Activated CD8-positive, alpha-beta memory T cell treated with anti-CD3 and anti-CD28 coated beads, Interleukin-2, amount 10 ng/mL, durations not matched to agents 7 days and 5 days (primary cell): ENCODE data around the gene KIFAP3. TPM values are rescaled to one million over a fixed set of nuclear protein-coding genes. Genes with fewer than 3 reads are reported as not detected.

Experiments
- ATAC-seq: fragments of 150-1000 bp; cut with Tn5 transposase; one replicate; pipeline ENCODE4 v1.10.0; 2021; ENCODE audit warnings: moderate library complexity
- CTCF ChIA-PET: fragments of 350-600 bp; sonication (Branson Sonifier 250); formaldehyde crosslinking; loops from one replicate; lab custom pipeline; 2021; ENCODE audit warnings: antibody characterized with exemption; lab: Charles Lee
- DNase-seq: peaks from one replicate; pipeline ENCODE4 v3.0.0-alpha.2; 2020
- H3K27ac Mint-ChIP-seq: one replicate; pipeline ENCODE4 v1.8.0; 2021; ENCODE audit warnings: mild to moderate bottlenecking, mixed read lengths
- H3K27me3 Mint-ChIP-seq: one replicate; pipeline ENCODE4 v1.8.0; 2021; ENCODE audit warnings: mixed read lengths
- H3K36me3 Mint-ChIP-seq: one replicate; pipeline ENCODE4 v1.8.0; 2021; ENCODE audit warnings: mild to moderate bottlenecking, mixed read lengths
- H3K4me1 Mint-ChIP-seq: one replicate; pipeline ENCODE4 v1.8.0; 2021; ENCODE audit warnings: mixed read lengths
- H3K4me3 Mint-ChIP-seq: one replicate; pipeline ENCODE4 v1.8.0; 2021; ENCODE audit warnings: mild to moderate bottlenecking, moderate library complexity, mixed read lengths
- H3K9me3 Mint-ChIP-seq: one replicate; pipeline ENCODE4 v1.8.0; 2022; ENCODE audit warnings: low read depth, mixed read lengths
- total RNA-seq, 2 experiments: library from RNA; stranded (reverse); gene quantifications; one replicate each; pipeline ENCODE4 v1.2.3, GENCODE V29; 2021

KIFAP3 gene
- total RNA-seq, 2 experiments from 2014 or later = 25.1 to 30.1 TPM

- Mint-ChIP-seq H3K4me3 (no peak overlapping the region), H3K36me3 (no peaks in the 10 kb centered on the region), H3K27me3 (no peaks in the 10 kb centered on the region), H3K9me3 (no peaks in the 10 kb centered on the region), H3K27ac (no peak overlapping the region), H3K4me1 (no peaks in the 10 kb centered on the region)
- CTCF ChIA-PET = no interaction called here
- DNase-seq = no peak
- no peak for ATAC-seq
Measured at GRCh38 chr1:169944621-169945020, 129.9 kb downstream of the KIFAP3 start.

- Mint-ChIP-seq H3K9me3 (no peaks in the 10 kb centered on the region), H3K27ac (no peak overlapping the region), H3K4me3 (no peak overlapping the region), H3K36me3 (no peaks in the 10 kb centered on the region), H3K27me3 (no peaks in the 10 kb centered on the region), H3K4me1 (no peaks in the 10 kb centered on the region)
- CTCF ChIA-PET = no interaction called here
- ATAC-seq (no peak), DNase-seq (no peak)
Measured at GRCh38 chr1:169943963-169944526, 130.4 kb downstream of the KIFAP3 start.

- Mint-ChIP-seq H3K4me3 (no peak overlapping the region), H3K36me3 (no peaks in the 10 kb centered on the region), H3K9me3 (no peaks in the 10 kb centered on the region), H3K27me3 (no peaks in the 10 kb centered on the region), H3K4me1 (no peaks in the 10 kb centered on the region), H3K27ac (no peak overlapping the region)
- ATAC-seq = no peak
- CTCF ChIA-PET = interaction anchor here (0.7 kb wide), 1 partner anchor 1285 kb away, joined by 3 read pairs; no protein-coding TSS in a partner anchor
- DNase-seq = no peak
Measured at GRCh38 chr1:169941982-169942830, 132.3 kb downstream of the KIFAP3 start.

GRCh38 chr1:169933984-169934725, 140.3 kb downstream of the KIFAP3 start:
- DNase-seq = no peak
- Mint-ChIP-seq H3K9me3 (no peaks in the 10 kb centered on the region), H3K27me3 (no peaks in the 10 kb centered on the region), H3K4me1 (no peaks in the 10 kb centered on the region), H3K27ac (no peak overlapping the region), H3K36me3 (no peaks in the 10 kb centered on the region), H3K4me3 (no peak overlapping the region)
- CTCF ChIA-PET = no interaction called here
- ATAC-seq = no peak

- peaks cover 7% of the 10 kb centered on the region for H3K4me1 Mint-ChIP-seq
- no peak overlapping the region for H3K4me3 Mint-ChIP-seq
- no peak for DNase-seq
- H3K36me3 Mint-ChIP-seq = peaks cover 1% of the 10 kb centered on the region
- no peak for ATAC-seq
- CTCF ChIA-PET = no interaction called here
- H3K27me3 Mint-ChIP-seq = no peaks in the 10 kb centered on the region
- no peaks in the 10 kb centered on the region for H3K9me3 Mint-ChIP-seq
- H3K27ac Mint-ChIP-seq = no peak overlapping the region
Measured at GRCh38 chr1:169931795-169932231, 142.7 kb downstream of the KIFAP3 start.

- Mint-ChIP-seq H3K4me1 (peaks cover 14% of the 10 kb centered on the region), H3K9me3 (no peaks in the 10 kb centered on the region), H3K27ac (no peak overlapping the region), H3K27me3 (no peaks in the 10 kb centered on the region), H3K36me3 (peaks cover 3% of the 10 kb centered on the region), H3K4me3 (no peak overlapping the region)
- ATAC-seq (no peak), DNase-seq (no peak)
- CTCF ChIA-PET = interaction anchor here (0.7 to 2.5 kb wide), 5 partner anchors 11 to 134 kb away, joined by 3 to 11 read pairs (median 6); a partner anchor contains a TSS
Measured at GRCh38 chr1:169929210-169929526, 145.3 kb downstream of the KIFAP3 start.

- DNase-seq (no peak), ATAC-seq (peak; percentile 67)
- H3K36me3 Mint-ChIP-seq = peaks cover 3% of the 10 kb centered on the region
- CTCF ChIA-PET = interaction anchor here (0.7 to 2.5 kb wide), 5 partner anchors 11 to 134 kb away, joined by 3 to 11 read pairs (median 6); a partner anchor contains a TSS
- no peaks in the 10 kb centered on the region for H3K9me3 Mint-ChIP-seq
- H3K4me3 Mint-ChIP-seq = no peak overlapping the region
- no peaks in the 10 kb centered on the region for H3K27me3 Mint-ChIP-seq
- peaks cover 14% of the 10 kb centered on the region for H3K4me1 Mint-ChIP-seq
- H3K27ac Mint-ChIP-seq = no peak overlapping the region
Measured at GRCh38 chr1:169928438-169929209, 145.9 kb downstream of the KIFAP3 start.

- Mint-ChIP-seq H3K36me3 (peaks cover 6% of the 10 kb centered on the region), H3K4me3 (no peak overlapping the region), H3K27ac (peak overlapping the region; percentile 21), H3K9me3 (no peaks in the 10 kb centered on the region), H3K27me3 (no peaks in the 10 kb centered on the region), H3K4me1 (peaks cover 14% of the 10 kb centered on the region)
- ATAC-seq = peak; percentile 81
- CTCF ChIA-PET = no interaction called here
- no peak for DNase-seq
Measured at GRCh38 chr1:169925505-169926482, 148.7 kb downstream of the KIFAP3 start.

- H3K36me3 Mint-ChIP-seq = peaks cover 6% of the 10 kb centered on the region
- CTCF ChIA-PET = no interaction called here
- H3K27me3 Mint-ChIP-seq = no peaks in the 10 kb centered on the region
- ATAC-seq = no peak
- H3K9me3 Mint-ChIP-seq = no peaks in the 10 kb centered on the region
- DNase-seq = no peak
- H3K4me3 Mint-ChIP-seq = no peak overlapping the region
- H3K27ac Mint-ChIP-seq = no peak overlapping the region
- H3K4me1 Mint-ChIP-seq = peaks cover 14% of the 10 kb centered on the region
Measured at GRCh38 chr1:169924829-169925228, 149.7 kb downstream of the KIFAP3 start.

GRCh38 chr1:169924063-169924462, 150.4 kb downstream of the KIFAP3 start:
- no peak overlapping the region for H3K4me3 Mint-ChIP-seq
- H3K9me3 Mint-ChIP-seq = no peaks in the 10 kb centered on the region
- H3K36me3 Mint-ChIP-seq = peaks cover 6% of the 10 kb centered on the region
- ATAC-seq (no peak), DNase-seq (no peak)
- CTCF ChIA-PET = no interaction called here
- no peaks in the 10 kb centered on the region for H3K27me3 Mint-ChIP-seq
- peaks cover 14% of the 10 kb centered on the region for H3K4me1 Mint-ChIP-seq
- H3K27ac Mint-ChIP-seq = no peak overlapping the region

- ATAC-seq (no peak), DNase-seq (no peak)
- Mint-ChIP-seq H3K9me3 (no peaks in the 10 kb centered on the region), H3K27me3 (no peaks in the 10 kb centered on the region), H3K36me3 (peaks cover 7% of the 10 kb centered on the region), H3K27ac (no peak overlapping the region), H3K4me1 (peaks cover 8% of the 10 kb centered on the region), H3K4me3 (no peak overlapping the region)
- CTCF ChIA-PET = interaction anchor here (2.1 kb wide), 1 partner anchor 11 kb away, joined by 9 read pairs; no protein-coding TSS in a partner anchor
Measured at GRCh38 chr1:169921080-169921479, 153.4 kb downstream of the KIFAP3 start.

GRCh38 chr1:169918927-169919326, 155.6 kb downstream of the KIFAP3 start:
- no peaks in the 10 kb centered on the region for H3K9me3 Mint-ChIP-seq
- no peak for ATAC-seq
- CTCF ChIA-PET = interaction anchor here (2.1 to 2.7 kb wide), 2 partner anchors 8 to 9 kb away, joined by 9 to 11 read pairs; no protein-coding TSS in a partner anchor
- no peak overlapping the region for H3K4me3 Mint-ChIP-seq
- no peak overlapping the region for H3K27ac Mint-ChIP-seq
- no peaks in the 10 kb centered on the region for H3K27me3 Mint-ChIP-seq
- H3K4me1 Mint-ChIP-seq = peaks cover 21% of the 10 kb centered on the region
- no peak for DNase-seq
- H3K36me3 Mint-ChIP-seq = peaks cover 5% of the 10 kb centered on the region
